ENCODE results near the gene UGT1A4.

GRCh38 chr2:233814056-233814835 lies 95.7 kb downstream of the UGT1A4 start:
- no peak for TF ChIP-seq POLR2A (IDR thresholded peaks at IDR 0.05)
- TF ChIP-seq, protein P1, sequence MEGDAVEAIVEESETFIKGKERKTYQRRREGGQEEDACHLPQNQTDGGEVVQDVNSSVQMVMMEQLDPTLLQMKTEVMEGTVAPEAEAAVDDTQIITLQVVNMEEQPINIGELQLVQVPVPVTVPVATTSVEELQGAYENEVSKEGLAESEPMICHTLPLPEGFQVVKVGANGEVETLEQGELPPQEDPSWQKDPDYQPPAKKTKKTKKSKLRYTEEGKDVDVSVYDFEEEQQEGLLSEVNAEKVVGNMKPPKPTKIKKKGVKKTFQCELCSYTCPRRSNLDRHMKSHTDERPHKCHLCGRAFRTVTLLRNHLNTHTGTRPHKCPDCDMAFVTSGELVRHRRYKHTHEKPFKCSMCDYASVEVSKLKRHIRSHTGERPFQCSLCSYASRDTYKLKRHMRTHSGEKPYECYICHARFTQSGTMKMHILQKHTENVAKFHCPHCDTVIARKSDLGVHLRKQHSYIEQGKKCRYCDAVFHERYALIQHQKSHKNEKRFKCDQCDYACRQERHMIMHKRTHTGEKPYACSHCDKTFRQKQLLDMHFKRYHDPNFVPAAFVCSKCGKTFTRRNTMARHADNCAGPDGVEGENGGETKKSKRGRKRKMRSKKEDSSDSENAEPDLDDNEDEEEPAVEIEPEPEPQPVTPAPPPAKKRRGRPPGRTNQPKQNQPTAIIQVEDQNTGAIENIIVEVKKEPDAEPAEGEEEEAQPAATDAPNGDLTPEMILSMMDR (IDR thresholded peaks at IDR 0.05), result no peak
